Stomach smooth muscle (tissue), 2 donors: ENCODE measurements around the gene CBX1.

Experiments used
- H3K27ac ChIP-seq: one replicate; pipeline ENCODE4 v1.7.0; 2013; ENCODE audit warnings: mild to moderate bottlenecking, low read length, inconsistent platforms
- H3K27me3 ChIP-seq, 2 donors: one replicate each; pipeline ENCODE4 v1.7.0; 2013; ENCODE audit warnings: low read length in 2 of 2; ENCODE audit not compliant: insufficient read depth in 2 of 2, control insufficient read depth in 1 of 2
- H3K36me3 ChIP-seq, 2 donors: one replicate each; pipeline ENCODE4 v1.7.0; 2013; ENCODE audit warnings: low read length in 2 of 2; ENCODE audit not compliant: control insufficient read depth in 2 of 2, insufficient read depth in 2 of 2
- H3K4me1 ChIP-seq: one replicate; pipeline ENCODE4 v1.7.0; 2013; ENCODE audit warnings: low read length; ENCODE audit not compliant: control insufficient read depth, insufficient read depth
- H3K4me3 ChIP-seq, 2 donors: one replicate each; pipeline ENCODE4 v1.7.0; 2013; ENCODE audit warnings: low read length in 2 of 2
- H3K9ac ChIP-seq, 2 donors: one replicate each; pipeline ENCODE4 v1.7.0; 2013; ENCODE audit warnings: low read length in 2 of 2, mild to moderate bottlenecking in 1 of 2
- H3K9me3 ChIP-seq, 2 donors: one replicate each; pipeline ENCODE4 v1.7.0; 2013; ENCODE audit warnings: low read length in 2 of 2; ENCODE audit not compliant: control insufficient read depth in 2 of 2
- donor health status: healthy.
- donor health status: Pancreatic carcinoma.

CBX1 gene

GRCh38 chr17:48059125-48059668, 42.1 kb downstream of the CBX1 start:
- H3K27me3 ChIP-seq, result no peaks in the 10 kb centered on the region
- H3K36me3 ChIP-seq, result peaks cover 53 to 68% of the 10 kb centered on the region in 2 donors
- no peak overlapping the region for H3K27ac ChIP-seq
- peaks cover 20% of the 10 kb centered on the region for H3K4me1 ChIP-seq
- no peak overlapping the region for H3K4me3 ChIP-seq
- no peak overlapping the region for H3K9ac ChIP-seq
- no peaks in the 10 kb centered on the region for H3K9me3 ChIP-seq

DNA sequence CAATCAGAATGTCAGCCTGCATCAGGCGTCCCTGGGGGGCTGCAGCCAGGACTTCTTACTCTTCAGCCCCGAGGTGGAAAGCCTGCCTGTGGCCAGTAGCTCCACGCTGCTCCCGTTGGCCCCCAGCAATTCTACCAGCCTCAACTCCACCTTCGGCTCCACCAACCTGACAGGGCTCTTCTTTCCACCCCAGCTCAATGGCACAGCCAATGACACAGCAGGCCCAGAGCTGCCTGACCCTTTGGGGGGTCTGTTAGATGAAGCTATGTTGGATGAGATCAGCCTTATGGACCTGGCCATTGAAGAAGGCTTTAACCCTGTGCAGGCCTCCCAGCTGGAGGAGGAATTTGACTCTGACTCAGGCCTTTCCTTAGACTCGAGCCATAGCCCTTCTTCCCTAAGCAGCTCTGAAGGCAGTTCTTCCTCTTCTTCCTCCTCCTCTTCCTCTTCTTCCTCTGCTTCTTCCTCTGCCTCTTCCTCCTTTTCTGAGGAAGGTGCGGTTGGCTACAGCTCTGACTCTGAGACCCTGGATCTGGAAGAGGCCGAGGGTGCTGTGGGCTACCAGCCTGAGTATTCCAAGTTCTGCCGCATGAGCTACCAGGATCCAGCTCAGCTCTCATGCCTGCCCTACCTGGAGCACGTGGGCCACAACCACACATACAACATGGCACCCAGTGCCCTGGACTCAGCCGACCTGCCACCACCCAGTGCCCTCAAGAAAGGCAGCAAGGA, 42.7 kb downstream of the CBX1 start:
- Histone ChIP-seq H3K4me1 (peaks cover 27% of the 10 kb centered on the region), H3K4me3 (no peak overlapping the region), H3K9me3 (no peaks in the 10 kb centered on the region), H3K9ac (no peak overlapping the region), H3K27me3 (no peaks in the 10 kb centered on the region), H3K36me3 (peaks cover 51 to 68% of the 10 kb centered on the region in 2 donors), H3K27ac (no peak overlapping the region)

DNA sequence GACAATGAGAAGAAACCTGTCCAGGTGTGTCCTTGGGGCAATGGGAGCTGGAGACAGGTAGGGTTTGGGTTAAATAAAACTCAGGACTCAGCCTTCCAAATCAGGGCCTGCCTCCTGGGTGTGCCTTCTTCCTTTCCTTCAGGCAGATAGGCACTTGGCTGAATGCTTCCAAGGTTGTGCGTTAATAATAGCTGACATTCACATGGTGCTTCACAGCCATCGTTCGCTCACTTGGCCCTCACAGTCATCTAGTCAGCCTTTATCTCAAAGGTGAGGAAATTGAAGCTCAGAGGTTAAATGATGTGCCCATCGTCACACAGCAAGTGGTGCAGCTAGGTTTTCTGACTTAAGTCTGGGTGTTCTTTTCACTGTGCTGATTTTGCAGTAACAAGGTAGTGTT, 43.7 kb downstream of the CBX1 start:
- Histone ChIP-seq H3K4me1 (peaks cover 36% of the 10 kb centered on the region), H3K4me3 (no peak overlapping the region), H3K27me3 (no peaks in the 10 kb centered on the region), H3K27ac (no peak overlapping the region), H3K9me3 (no peaks in the 10 kb centered on the region), H3K36me3 (peaks cover 51 to 62% of the 10 kb centered on the region in 2 donors), H3K9ac (no peak overlapping the region)

GRCh38 chr17:48056879-48057278, 44.4 kb downstream of the CBX1 start:
- no peaks in the 10 kb centered on the region for H3K27me3 ChIP-seq
- no peak overlapping the region for H3K4me3 ChIP-seq
- no peaks in the 10 kb centered on the region for H3K9me3 ChIP-seq
- H3K27ac ChIP-seq, result no peak overlapping the region
- H3K4me1 ChIP-seq, result peaks cover 44% of the 10 kb centered on the region
- H3K9ac ChIP-seq, result no peak overlapping the region
- H3K36me3 ChIP-seq, result peaks cover 47 to 55% of the 10 kb centered on the region in 2 donors

DNA sequence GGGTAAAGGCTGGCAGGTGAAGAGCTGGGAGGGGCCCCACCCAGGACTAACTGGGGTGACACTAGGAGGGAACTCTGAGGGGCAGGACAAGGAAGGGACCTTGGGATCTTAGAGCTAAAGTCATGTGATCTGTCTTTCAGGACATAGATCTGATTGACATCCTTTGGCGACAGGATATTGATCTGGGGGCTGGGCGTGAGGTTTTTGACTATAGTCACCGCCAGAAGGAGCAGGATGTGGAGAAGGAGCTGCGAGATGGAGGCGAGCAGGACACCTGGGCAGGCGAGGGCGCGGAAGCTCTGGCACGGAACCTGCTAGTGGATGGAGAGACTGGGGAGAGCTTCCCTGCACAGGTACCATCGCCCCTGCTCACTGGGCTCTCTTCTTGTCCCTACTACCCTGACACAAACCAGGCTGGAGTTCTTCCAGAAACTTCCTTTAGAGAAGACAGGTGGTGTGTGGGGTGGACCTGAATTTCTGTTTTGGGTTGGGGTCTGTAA, 45.0 kb downstream of the CBX1 start:
- peaks cover 49% of the 10 kb centered on the region for H3K4me1 ChIP-seq
- H3K27ac ChIP-seq, result peak overlapping the region; percentile 24
- H3K36me3 ChIP-seq, result peaks cover 42 to 54% of the 10 kb centered on the region in 2 donors
- no peak overlapping the region for H3K4me3 ChIP-seq
- no peaks in the 10 kb centered on the region for H3K9me3 ChIP-seq
- no peak overlapping the region for H3K9ac ChIP-seq
- H3K27me3 ChIP-seq, result no peaks in the 10 kb centered on the region

DNA sequence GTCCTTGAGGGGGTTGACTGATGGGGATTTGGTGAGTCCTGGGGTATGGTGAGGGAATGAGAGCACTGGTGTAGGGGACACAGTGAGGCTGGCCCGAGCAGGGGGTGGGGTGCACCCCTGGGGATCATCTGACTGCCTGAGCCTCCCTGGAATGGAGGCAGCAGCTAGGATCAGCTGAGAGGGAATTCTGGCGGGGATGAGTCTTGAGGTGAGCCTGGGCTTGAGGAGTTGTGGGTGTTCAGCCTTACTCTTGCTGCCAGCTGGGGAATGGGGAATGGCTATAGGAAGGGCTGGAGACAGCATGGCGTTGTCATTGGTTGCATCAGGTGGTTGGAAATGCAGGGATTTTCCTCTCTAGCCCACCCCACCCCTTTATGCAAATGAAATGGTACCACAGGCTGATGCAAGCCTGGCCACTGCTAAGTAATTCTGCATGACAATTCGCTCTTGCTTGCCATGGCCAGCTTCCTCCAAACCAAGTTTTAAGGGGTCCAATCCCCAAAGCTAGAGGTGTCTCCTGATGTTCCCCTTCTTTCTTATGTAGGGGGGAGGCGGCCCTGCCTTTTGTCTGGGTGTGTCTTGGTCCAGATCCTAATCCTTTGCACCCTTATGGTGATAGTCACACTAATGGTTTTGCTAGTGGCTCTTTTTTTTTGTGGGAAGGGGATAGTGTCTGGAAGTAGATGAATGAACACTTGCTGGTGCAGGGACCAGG, 45.6 kb downstream of the CBX1 start:
- H3K4me1 ChIP-seq, result peaks cover 56% of the 10 kb centered on the region
- H3K27ac ChIP-seq, result peak overlapping the region; percentile 46
- H3K27me3 ChIP-seq, result no peaks in the 10 kb centered on the region
- H3K36me3 ChIP-seq, result peaks cover 43 to 59% of the 10 kb centered on the region in 2 donors
- H3K4me3 ChIP-seq, result peak overlapping the region in 1 of 2 donors; percentile 29
- H3K9me3 ChIP-seq, result no peaks in the 10 kb centered on the region
- H3K9ac ChIP-seq, result no peak overlapping the region

- Histone ChIP-seq H3K36me3 (peaks cover 35 to 53% of the 10 kb centered on the region in 2 donors), H3K9ac (peak overlapping the region; percentile 21 to 48), H3K4me3 (peak overlapping the region; percentile 13 to 58), H3K4me1 (peaks cover 65% of the 10 kb centered on the region), H3K27me3 (no peaks in the 10 kb centered on the region), H3K27ac (peak overlapping the region; percentile 92), H3K9me3 (no peaks in the 10 kb centered on the region)
Measured at GRCh38 chr17:48054238-48055185, 46.8 kb downstream of the CBX1 start.

- H3K9me3 ChIP-seq, result no peaks in the 10 kb centered on the region
- H3K27ac ChIP-seq, result peak overlapping the region; percentile 92
- peaks cover 28 to 46% of the 10 kb centered on the region in 2 donors for H3K36me3 ChIP-seq
- H3K9ac ChIP-seq, result peak overlapping the region; percentile 42 to 48
- H3K4me1 ChIP-seq, result peaks cover 68% of the 10 kb centered on the region
- no peaks in the 10 kb centered on the region for H3K27me3 ChIP-seq
- H3K4me3 ChIP-seq, result peak overlapping the region; percentile 52 to 58
Measured at GRCh38 chr17:48053758-48054237, 47.5 kb downstream of the CBX1 start.

- H3K27me3 ChIP-seq, result no peaks in the 10 kb centered on the region
- peaks cover 68% of the 10 kb centered on the region for H3K4me1 ChIP-seq
- H3K9ac ChIP-seq, result peak overlapping the region; percentile 48 to 68
- no peaks in the 10 kb centered on the region for H3K9me3 ChIP-seq
- peaks cover 23 to 39% of the 10 kb centered on the region in 2 donors for H3K36me3 ChIP-seq
- peak overlapping the region; percentile 92 for H3K27ac ChIP-seq
- H3K4me3 ChIP-seq, result peak overlapping the region; percentile 52 to 58
Measured at GRCh38 chr17:48052956-48053757, 48.1 kb downstream of the CBX1 start.
